Caco-2 (cell line): ENCODE results near the gene SUPT3H. TPM values are rescaled to one million over a fixed set of nuclear protein-coding genes. Genes with fewer than 3 reads are reported as not detected.

Experiments
- BruUV-seq: library from RNA; stranded (reverse); fragments of 400-500 nt; replicated peaks from 2 replicates; lab custom pipeline; 2021; lab: Mats Ljungman, UMichigan
- CTCF ChIA-PET: fragments of 300-600 bp; sonication (Branson Sonifier 250); formaldehyde crosslinking; loops from one replicate; lab custom pipeline; 2022; ENCODE audit warnings: antibody characterized with exemption; lab: Charles Lee
- POLR2A ChIA-PET: fragments of 300-600 bp; sonication (Branson Sonifier 250); formaldehyde crosslinking; loops from one replicate; lab custom pipeline; 2022; ENCODE audit warnings: antibody characterized with exemption; lab: Charles Lee
- DNase-seq, 2 experiments: peaks; one replicate each; pipeline versions ENCODE4 v3.0.0 to v3.0.0-alpha.2; 2020 to 2022
- H3K27me3 ChIP-seq: replicated peaks from 2 replicates; pipeline ENCODE4 v1.6.0; 2011; ENCODE audit warnings: low read length; ENCODE audit not compliant: control insufficient read depth, insufficient read depth
- H3K36me3 ChIP-seq: 2 replicates; pipeline ENCODE4 v1.5.1; 2011; ENCODE audit warnings: low read length; ENCODE audit not compliant: control insufficient read depth, insufficient read depth
- H3K4me1 ChIP-seq: fragments of 250-450 bp; sonication (Bioruptor Pico); 2 replicates; pipeline ENCODE4 v1.5.1; 2020; ENCODE audit warnings: mild to moderate bottlenecking
- H3K4me3 ChIP-seq: 2 replicates; pipeline ENCODE4 v1.5.1; 2011; ENCODE audit warnings: low read depth, mild to moderate bottlenecking, control low read depth, low read length
- H3K9me3 ChIP-seq: fragments of 250-450 bp; sonication (Bioruptor Pico); 2 replicates; pipeline ENCODE4 v1.5.1; 2020; ENCODE audit warnings: mild to moderate bottlenecking, moderate library complexity
- H3K27ac Mint-ChIP-seq: one replicate; pipeline ENCODE4 v1.8.0; 2022; ENCODE audit warnings: mixed read lengths; ENCODE audit not compliant: unreplicated experiment
- H3K27me3 Mint-ChIP-seq: one replicate; pipeline ENCODE4 v1.8.0; 2022; ENCODE audit warnings: mixed read lengths; ENCODE audit not compliant: insufficient read depth, unreplicated experiment
- H3K36me3 Mint-ChIP-seq: one replicate; pipeline ENCODE4 v1.8.0; 2022; ENCODE audit warnings: mild to moderate bottlenecking, mixed read lengths; ENCODE audit not compliant: insufficient read depth, unreplicated experiment
- H3K4me1 Mint-ChIP-seq: one replicate; pipeline ENCODE4 v1.8.0; 2022; ENCODE audit warnings: low read depth, mixed read lengths; ENCODE audit not compliant: unreplicated experiment
- H3K4me3 Mint-ChIP-seq: one replicate; pipeline ENCODE4 v1.8.0; 2022; ENCODE audit warnings: mild to moderate bottlenecking, moderate library complexity, mixed read lengths; ENCODE audit not compliant: unreplicated experiment
- H3K9me3 Mint-ChIP-seq: one replicate; pipeline ENCODE4 v1.8.0; 2022; ENCODE audit warnings: mixed read lengths; ENCODE audit not compliant: unreplicated experiment
- CTCF ChIP-seq, 2 experiments: fragments of 200-600 bp in 1 of 2; IDR thresholded peaks; 1 replicate in 1 of 2; 2 replicates in 1 of 2; pipeline versions ENCODE4 v1.5.1 to v1.8.0; 2011 to 2022; ENCODE audit warnings: antibody characterized with exemption in 1 of 2, control low read depth in 1 of 2, inconsistent platforms in 1 of 2, low read depth in 1 of 2, low read length in 1 of 2, mild to moderate bottlenecking in 1 of 2, moderate library complexity in 1 of 2; ENCODE audit not compliant: insufficient read depth in 1 of 2, severe bottlenecking in 1 of 2, unreplicated experiment in 1 of 2
- intact Hi-C: fragments of 100-400 bp; cut with micrococcal nuclease; formaldehyde crosslinking; loops from one replicate; pipeline ENCODE4 v1.10.0; 2022; ENCODE audit not compliant: unreplicated experiment
- total RNA-seq: library from RNA; stranded (reverse); gene quantifications from 2 replicates; pipeline ENCODE4 v1.2.3, GENCODE V29; 2022

SUPT3H gene
- total RNA-seq, 1 experiment from 2014 or later, result 13.2 TPM

DNA sequence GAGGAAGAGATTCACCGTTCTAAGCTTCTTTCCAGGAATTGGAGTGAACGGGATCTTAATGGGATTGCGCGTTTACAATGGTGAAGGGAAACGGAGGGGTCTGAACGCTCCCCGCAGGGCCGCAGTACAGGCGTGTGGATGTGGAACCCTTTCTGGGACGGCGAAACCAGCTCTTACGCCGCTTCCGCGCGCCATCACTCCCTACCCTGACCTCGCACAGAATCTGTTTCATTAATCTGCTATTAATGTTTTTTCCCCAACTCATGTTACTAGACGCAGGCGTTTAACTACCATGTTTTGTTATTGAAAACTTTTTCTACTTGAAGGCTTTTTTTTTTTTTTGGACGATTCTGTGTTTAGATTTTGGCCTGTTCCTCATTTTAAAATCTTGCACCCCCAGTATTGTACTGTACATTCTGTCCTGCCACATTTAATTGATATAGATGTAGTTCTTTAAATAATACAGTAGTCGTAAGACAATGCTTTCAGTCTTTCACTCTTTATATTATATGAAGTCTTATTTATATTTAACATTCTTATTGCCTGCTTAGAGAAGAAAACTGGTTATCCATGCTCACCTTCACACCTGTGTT, 696 bp upstream of the SUPT3H start:
- H3K9me3 ChIP-seq, result no peaks in the 10 kb centered on the region
- Mint-ChIP-seq H3K27ac (peak overlapping the region; percentile 98), H3K27me3 (no peaks in the 10 kb centered on the region), H3K4me1 (peaks cover 7% of the 10 kb centered on the region), H3K36me3 (peaks cover 18% of the 10 kb centered on the region), H3K4me3 (peak overlapping the region; percentile 99), H3K9me3 (no peaks in the 10 kb centered on the region)
- H3K27me3 ChIP-seq, result no peaks in the 10 kb centered on the region
- H3K4me3 ChIP-seq, result peak overlapping the region; percentile 89
- TSS peak; percentile 90 for BruUV-seq
- H3K36me3 ChIP-seq, result no peaks in the 10 kb centered on the region
- H3K4me1 ChIP-seq, result peaks cover 9% of the 10 kb centered on the region
- intact Hi-C loops, result loop anchor here (2.0 kb wide), 1 partner anchor 336 kb away; no protein-coding TSS in a partner anchor
- ChIA-PET POLR2A (interaction anchor here (0.9 to 1.1 kb wide), 4 partner anchors 41 to 502 kb away, joined by 3 read pairs; no protein-coding TSS in a partner anchor), CTCF (interaction anchor here (0.7 to 1.8 kb wide), 6 partner anchors 14 to 903 kb away, joined by 3 to 11 read pairs (median 6); no protein-coding TSS in a partner anchor)
- DNase-seq, result no peak
- TF ChIP-seq CTCF (IDR thresholded peaks at IDR 0.05; ENCODE audit: insufficient read depth in 1 of 2, low read depth in 1 of 2, low read length in 1 of 2, severe bottlenecking in 1 of 2, unreplicated experiment in 1 of 2), result no peak

DNA sequence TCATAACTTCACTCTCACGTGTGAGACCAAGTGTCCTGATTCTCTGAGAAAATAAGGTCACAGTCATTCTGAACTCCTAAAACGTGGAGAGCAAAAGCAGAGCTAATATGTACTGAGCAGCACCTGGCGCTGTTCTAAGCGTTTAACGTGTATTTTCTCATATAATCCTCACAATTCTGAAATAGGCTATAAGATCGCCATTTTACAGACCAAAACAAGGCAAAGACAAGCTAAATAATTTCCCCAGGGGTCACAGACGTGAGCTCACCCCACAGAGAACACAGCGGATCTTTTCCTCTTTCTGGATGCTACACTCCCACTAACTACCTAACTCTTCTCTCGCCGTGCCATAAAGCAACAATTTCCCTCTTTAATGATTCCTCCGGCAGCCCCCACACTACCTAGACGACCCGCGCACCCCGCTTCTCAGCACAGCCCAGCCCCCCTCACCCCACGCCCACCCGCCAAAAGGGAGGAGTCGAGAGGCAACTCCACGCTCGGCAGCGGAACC, 636 bp downstream of the SUPT3H start:
- peaks cover 9% of the 10 kb centered on the region for H3K4me1 ChIP-seq
- no peak for DNase-seq
- H3K36me3 Mint-ChIP-seq, result peaks cover 18% of the 10 kb centered on the region
- H3K9me3 Mint-ChIP-seq, result no peaks in the 10 kb centered on the region
- H3K4me3 ChIP-seq, result peak overlapping the region; percentile 89
- ChIA-PET CTCF (interaction anchor here (0.6 to 1.8 kb wide), 2 partner anchors 338 to 348 kb away, joined by 3 to 11 read pairs; no protein-coding TSS in a partner anchor), POLR2A (no interaction called here)
- H3K27me3 ChIP-seq, result no peaks in the 10 kb centered on the region
- no peaks in the 10 kb centered on the region for H3K36me3 ChIP-seq
- no peak for TF ChIP-seq CTCF (IDR thresholded peaks at IDR 0.05; ENCODE audit: insufficient read depth in 1 of 2, low read depth in 1 of 2, low read length in 1 of 2, severe bottlenecking in 1 of 2, unreplicated experiment in 1 of 2)
- BruUV-seq, result TSS peak; percentile 77
- peak overlapping the region; percentile 98 for H3K27ac Mint-ChIP-seq
- no peaks in the 10 kb centered on the region for H3K9me3 ChIP-seq
- intact Hi-C loops, result no loop called here
- peak overlapping the region; percentile 99 for H3K4me3 Mint-ChIP-seq
- H3K4me1 Mint-ChIP-seq, result peaks cover 7% of the 10 kb centered on the region
- H3K27me3 Mint-ChIP-seq, result no peaks in the 10 kb centered on the region

DNA sequence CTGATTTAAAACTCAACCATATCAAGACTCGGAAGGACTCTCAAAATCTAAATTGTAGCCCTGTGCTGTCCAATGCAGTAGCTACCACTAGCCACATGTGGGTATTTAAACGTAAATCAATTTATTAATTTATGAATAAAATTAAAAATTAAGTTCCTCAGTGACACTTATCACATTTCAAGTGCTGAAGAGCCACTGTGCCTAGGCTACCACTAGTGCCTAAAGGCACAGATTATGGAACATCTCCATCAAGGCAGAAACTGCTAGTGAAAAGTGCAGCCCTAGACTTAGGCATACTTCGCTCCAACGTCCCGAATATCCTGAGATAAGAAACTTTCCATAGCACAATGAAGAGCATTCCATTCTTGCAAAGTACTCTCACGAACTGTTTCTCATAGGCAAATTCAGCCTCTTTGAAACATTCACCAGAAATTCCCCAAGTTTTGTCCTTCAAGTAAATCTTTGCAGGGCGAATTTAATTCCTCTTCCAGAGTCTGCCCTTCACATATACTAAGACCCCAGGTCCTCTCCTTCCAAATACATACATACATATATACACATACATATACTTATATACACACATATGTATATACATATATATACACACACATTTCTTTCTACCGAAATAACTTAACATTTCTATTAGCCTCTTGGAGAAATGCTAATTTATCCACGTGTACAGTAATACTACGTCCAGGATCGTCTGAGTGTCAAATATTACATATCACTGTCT, 1.3 kb downstream of the SUPT3H start:
- no peak for DNase-seq
- H3K4me1 Mint-ChIP-seq, result peaks cover 7% of the 10 kb centered on the region
- H3K9me3 Mint-ChIP-seq, result no peaks in the 10 kb centered on the region
- Histone ChIP-seq H3K4me1 (peaks cover 9% of the 10 kb centered on the region), H3K27me3 (no peaks in the 10 kb centered on the region), H3K9me3 (no peaks in the 10 kb centered on the region), H3K36me3 (no peaks in the 10 kb centered on the region), H3K4me3 (peak overlapping the region; percentile 89)
- POLR2A ChIA-PET, result no interaction called here
- CTCF ChIA-PET, result no interaction called here
- H3K27me3 Mint-ChIP-seq, result no peaks in the 10 kb centered on the region
- peak overlapping the region; percentile 99 for H3K4me3 Mint-ChIP-seq
- no peak for TF ChIP-seq CTCF (IDR thresholded peaks at IDR 0.05; ENCODE audit: insufficient read depth in 1 of 2, low read depth in 1 of 2, low read length in 1 of 2, severe bottlenecking in 1 of 2, unreplicated experiment in 1 of 2)
- intact Hi-C loops, result no loop called here
- H3K27ac Mint-ChIP-seq, result peak overlapping the region; percentile 98
- H3K36me3 Mint-ChIP-seq, result peaks cover 18% of the 10 kb centered on the region
- BruUV-seq, result no TSS peak
